GM12872 (cell line): ENCODE results near the gene RACGAP1.

Experiments
- CTCF ChIP-seq: IDR thresholded peaks from 3 replicates; pipeline ENCODE4 v1.5.1; 2011; ENCODE audit warnings: low read depth, mild to moderate bottlenecking, low read length, moderate library complexity; ENCODE audit not compliant: insufficient read depth

RACGAP1 gene

GRCh38 chr12:49974231-49974675, 51.0 kb downstream of the RACGAP1 start:
- no peak for TF ChIP-seq CTCF

GRCh38 chr12:49973361-49973830, 51.9 kb downstream of the RACGAP1 start:
- no peak for TF ChIP-seq CTCF

GRCh38 chr12:49972641-49973360, 52.5 kb downstream of the RACGAP1 start, which contains the start of gene AQP6:
Gene AQP6, plus strand, starts transcription at chr12:49972947. Its CDS starts 227 bp downstream, at chr12:49973174.
- no peak for TF ChIP-seq CTCF

- no peak for TF ChIP-seq CTCF
Measured at GRCh38 chr12:49972129-49972528, 53.2 kb downstream of the RACGAP1 start.

GRCh38 chr12:49971141-49971540, 54.2 kb downstream of the RACGAP1 start:
- no peak for TF ChIP-seq CTCF

- TF ChIP-seq CTCF = no peak
Measured at GRCh38 chr12:49970658-49971057, 54.6 kb downstream of the RACGAP1 start.

DNA sequence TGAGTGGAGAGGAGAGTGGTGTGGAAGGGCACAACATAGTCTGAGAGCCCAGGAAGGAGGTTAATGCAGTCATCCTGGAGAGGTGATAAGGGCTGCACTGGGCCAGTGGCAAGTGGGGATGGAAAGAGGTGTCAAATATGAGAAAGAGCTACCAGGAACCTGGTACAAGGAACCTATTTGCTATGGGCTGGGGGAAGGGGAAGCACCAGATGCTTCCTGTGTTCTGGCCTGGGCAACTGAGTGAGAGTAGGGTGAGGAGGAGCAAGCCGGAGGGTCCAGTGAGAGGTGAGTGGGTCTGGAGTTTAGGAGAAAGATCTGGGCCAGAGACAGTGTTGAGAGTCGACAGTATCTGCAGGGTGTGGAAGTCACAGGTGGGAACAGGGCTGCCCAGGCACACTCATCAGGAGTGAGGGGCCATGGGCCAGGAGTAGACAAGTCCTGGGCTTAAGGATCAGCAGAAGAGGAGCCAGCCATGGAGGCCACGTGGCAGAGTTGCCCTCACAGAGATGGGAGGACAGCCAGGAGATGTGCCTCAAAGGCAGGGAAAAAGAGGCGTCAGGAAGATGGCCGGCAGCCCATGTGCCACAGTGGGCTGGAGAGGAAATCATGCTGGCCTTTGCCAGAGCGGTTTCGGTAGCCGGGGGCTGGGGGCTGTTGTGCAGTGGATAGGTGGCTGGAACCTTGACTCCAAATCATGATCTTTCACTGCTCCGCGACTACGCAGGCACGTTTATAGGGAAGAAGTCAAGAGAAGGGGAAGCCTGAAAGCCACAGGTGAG, 55.5 kb downstream of the RACGAP1 start:
- no peak for TF ChIP-seq CTCF
